NCI-H146 (cell line): ENCODE results near the gene TMC6.
"Not testable (repeated sequence)": the region's sequence is repeated elsewhere in the genome, so short reads cannot be mapped to it uniquely, and the experiment has no call there.

Experiments used
- DNase-seq: peaks from one replicate; lab custom pipeline; 2025; lab: John Stamatoyannopoulos, UW

TMC6 gene

DNA sequence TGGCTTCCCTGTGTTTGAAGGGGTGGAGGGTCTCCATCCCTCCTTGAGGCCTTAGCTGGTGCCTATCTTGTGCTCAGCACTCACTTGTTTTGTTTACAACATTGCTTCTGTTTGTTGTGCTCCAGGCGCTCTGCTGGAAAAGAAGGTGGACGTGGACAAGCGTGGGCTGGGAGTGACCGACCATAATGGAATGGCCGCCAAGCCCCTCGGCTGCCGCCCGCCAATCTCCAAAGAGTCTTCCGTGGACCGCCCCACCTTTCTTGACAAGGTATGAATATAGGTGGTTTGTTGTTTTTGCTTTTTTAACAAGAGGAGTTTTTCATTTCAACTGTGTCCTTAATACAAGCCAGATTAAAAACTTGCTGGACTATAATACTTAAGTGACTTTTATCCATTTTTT is 53.5 kb downstream of the TMC6 start:
- no peak for DNase-seq

DNA sequence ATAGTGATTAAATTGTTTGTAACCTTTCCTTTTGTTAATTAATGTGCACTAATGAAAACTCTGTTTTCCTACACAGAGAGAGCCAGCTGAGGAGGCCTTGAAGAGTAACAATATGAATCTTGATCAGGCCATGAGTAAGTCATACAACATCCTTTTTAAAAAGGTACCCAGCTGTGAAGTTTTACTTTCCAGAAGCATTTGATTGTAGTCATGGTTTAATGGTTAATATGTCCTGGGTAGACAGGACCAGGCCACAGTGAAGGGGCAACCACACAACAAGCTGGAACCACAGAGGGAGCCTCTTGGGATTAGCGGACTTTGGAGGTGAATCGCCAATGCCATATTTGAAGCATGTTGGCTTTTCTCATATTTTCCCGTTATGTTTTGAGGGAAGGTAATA is 55.6 kb downstream of the TMC6 start:
- DNase-seq = no peak

DNA sequence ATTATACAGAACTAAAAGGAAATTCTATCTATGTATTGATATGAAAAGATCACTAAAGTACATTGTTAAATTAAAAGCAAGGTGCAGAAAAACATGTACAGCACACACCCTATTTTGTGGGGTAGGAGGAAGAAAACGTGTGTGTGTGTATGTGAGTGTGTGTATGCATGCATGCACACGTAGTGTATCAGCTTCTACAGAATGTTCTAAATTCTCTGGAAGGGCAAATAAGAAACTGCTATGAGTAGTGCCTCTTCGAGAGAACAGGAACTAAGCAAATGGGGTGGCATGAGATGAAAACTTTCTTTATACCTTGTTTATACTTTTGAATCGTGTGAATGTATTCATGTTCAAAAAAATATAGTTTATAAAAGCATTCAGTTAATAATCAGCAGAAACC is 58.9 kb downstream of the TMC6 start:
- DNase-seq = no peak

DNA sequence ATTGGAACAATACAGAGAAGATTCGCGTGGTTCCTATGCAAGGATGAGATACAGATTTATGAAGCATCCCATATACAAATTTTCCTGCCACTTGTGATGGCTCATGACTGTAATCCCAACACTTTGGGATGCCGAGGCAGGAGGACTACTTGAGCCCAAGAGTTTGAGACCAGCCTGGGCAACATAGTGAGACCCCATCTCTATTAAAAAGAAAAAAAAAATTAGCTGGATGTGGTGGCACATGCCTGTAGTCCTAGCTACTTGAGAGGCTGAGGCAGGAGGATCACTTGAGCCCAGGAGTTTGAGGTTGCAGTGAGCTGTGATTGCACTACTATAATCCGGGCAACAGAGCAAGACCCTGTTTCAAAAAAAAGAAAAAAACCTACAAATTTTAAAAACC is 61.6 kb downstream of the TMC6 start:
- not testable (repeated sequence) for DNase-seq

DNA sequence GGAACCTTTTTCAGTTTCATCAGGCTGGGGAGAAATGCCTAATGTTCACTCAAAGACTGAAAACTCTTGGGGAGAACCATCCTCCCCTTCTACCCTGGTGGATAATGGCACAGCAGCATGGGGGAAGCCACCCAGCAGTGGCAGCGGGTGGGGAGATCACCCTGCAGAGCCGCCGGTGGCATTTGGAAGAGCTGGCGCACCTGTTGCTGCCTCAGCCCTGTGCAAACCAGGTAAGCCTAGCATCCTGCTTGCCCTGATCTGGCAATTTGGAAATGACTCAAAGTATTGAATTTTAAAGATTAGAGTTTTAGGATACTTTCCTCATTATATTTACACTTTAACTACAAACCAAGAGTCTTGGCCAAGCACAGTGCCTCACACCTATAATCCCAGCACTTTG is 63.8 kb downstream of the TMC6 start:
- no peak for DNase-seq

DNA sequence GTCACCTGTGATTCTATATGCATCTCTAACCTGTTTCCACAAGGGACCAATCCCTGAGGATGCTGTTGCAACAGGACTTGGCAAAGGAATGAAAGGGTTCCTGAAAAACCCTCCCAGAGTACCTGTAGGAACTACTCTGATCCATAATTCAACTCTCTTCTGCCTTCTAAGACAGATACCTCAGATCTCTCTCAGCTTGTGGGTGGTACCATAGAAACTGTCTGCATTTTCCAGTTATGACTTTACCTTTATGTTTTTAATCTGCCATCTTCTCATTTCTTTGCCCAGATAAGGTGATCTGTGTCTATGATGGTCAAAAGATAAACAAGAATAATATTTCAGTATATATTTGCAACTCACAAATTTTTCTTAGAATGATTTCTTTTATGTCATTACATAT is 65.1 kb downstream of the TMC6 start:
- DNase-seq = no peak

DNA sequence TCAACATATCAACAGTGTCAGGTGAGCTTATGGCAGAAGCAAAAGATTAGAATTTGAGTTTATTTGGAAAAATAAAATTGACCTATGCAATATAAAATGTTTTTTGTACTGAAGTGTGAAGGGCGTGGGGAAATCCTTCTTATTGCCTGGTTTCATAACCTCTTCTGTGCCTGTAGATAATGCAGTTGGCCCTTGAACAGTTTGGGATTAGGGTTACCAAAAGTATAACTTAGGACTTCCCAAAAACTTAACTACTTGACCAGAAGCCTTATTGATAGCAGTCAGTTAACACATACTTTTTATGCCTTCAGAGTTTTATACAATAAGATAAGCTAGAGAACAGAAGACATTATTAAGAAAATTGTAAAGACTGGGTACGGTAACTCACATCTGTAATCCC is 66.0 kb downstream of the TMC6 start:
- no peak for DNase-seq
